GM23338 (cell line): ENCODE data around the gene CEACAM8. TPM values are rescaled to one million over a fixed set of nuclear protein-coding genes. Genes with fewer than 3 reads are reported as not detected.

Experiments used
- ATAC-seq: fragments of 200-7000 bp; cut with Tn5 transposase; 3 replicates; pipeline ENCODE4 v1.9.1; 2020
- DNase-seq: peaks from one replicate; pipeline ENCODE4 v3.0.0-alpha.2; 2015; ENCODE audit warnings: low spot score
- H2AFZ ChIP-seq: fragments of 200-600 bp; sonication (generic); 2 replicates; pipeline ENCODE4 v1.8.0; 2016; ENCODE audit warnings: antibody characterized with exemption, mild to moderate bottlenecking, moderate library complexity
- H3F3A ChIP-seq: fragments of 200-600 bp; sonication (generic); replicated peaks from 2 replicates; pipeline ENCODE4 v1.8.0; 2017; ENCODE audit warnings: antibody characterized with exemption, mixed run types, low read depth
- H3K27ac ChIP-seq: fragments of 200-600 bp; sonication (generic); 2 replicates; pipeline ENCODE4 v1.6.1; 2016; ENCODE audit warnings: low read depth
- H3K27me3 ChIP-seq: fragments of 200-600 bp; sonication (generic); 2 replicates; pipeline ENCODE4 v1.8.0; 2016; ENCODE audit warnings: mild to moderate bottlenecking, mixed run types, moderate library complexity; ENCODE audit not compliant: insufficient read depth
- H3K36me3 ChIP-seq: fragments of 200-600 bp; sonication (generic); 2 replicates; pipeline ENCODE4 v1.8.0; 2016; ENCODE audit warnings: mild to moderate bottlenecking; ENCODE audit not compliant: insufficient read depth
- H3K4me1 ChIP-seq: fragments of 200-600 bp; sonication (generic); 2 replicates; pipeline ENCODE4 v1.8.0; 2016; ENCODE audit warnings: mild to moderate bottlenecking, moderate library complexity; ENCODE audit not compliant: insufficient read depth
- H3K4me2 ChIP-seq: fragments of 200-600 bp; sonication (generic); 2 replicates; pipeline ENCODE4 v1.7.1; 2017; ENCODE audit warnings: mixed run types
- H3K4me3 ChIP-seq: fragments of 200-600 bp; sonication (generic); 2 replicates; pipeline ENCODE4 v1.6.1; 2016; ENCODE audit warnings: mixed run types
- H3K79me2 ChIP-seq: fragments of 200-600 bp; sonication (generic); replicated peaks from 2 replicates; pipeline ENCODE4 v1.8.0; 2017; ENCODE audit warnings: mild to moderate bottlenecking; ENCODE audit not compliant: insufficient read depth
- H3K9me2 ChIP-seq: fragments of 200-600 bp; sonication (generic); 2 replicates; pipeline ENCODE4 v1.8.0; 2017; ENCODE audit not compliant: insufficient read depth
- H4K20me1 ChIP-seq: fragments of 200-600 bp; sonication (generic); replicated peaks from 2 replicates; pipeline ENCODE4 v1.8.0; 2017; ENCODE audit warnings: mild to moderate bottlenecking; ENCODE audit not compliant: insufficient read depth
- H3K27ac Mint-ChIP-seq: 2 replicates; pipeline ENCODE4 v1.8.0; 2020; ENCODE audit warnings: inconsistent platforms, mild to moderate bottlenecking, moderate library complexity, mixed read lengths
- H3K27me3 Mint-ChIP-seq: 3 replicates; pipeline ENCODE4 v1.8.0; 2022; ENCODE audit warnings: low read depth, mild to moderate bottlenecking, moderate library complexity, mixed read lengths, inconsistent platforms; ENCODE audit not compliant: insufficient read depth, poor library complexity
- H3K36me3 Mint-ChIP-seq: 3 replicates; pipeline ENCODE4 v1.8.0; 2021; ENCODE audit warnings: low read depth, mild to moderate bottlenecking, inconsistent platforms, moderate library complexity, mixed read lengths
- H3K4me1 Mint-ChIP-seq: 3 replicates; pipeline ENCODE4 v1.8.0; 2020; ENCODE audit warnings: mild to moderate bottlenecking, inconsistent platforms, mixed read lengths
- H3K4me3 Mint-ChIP-seq: 3 replicates; pipeline ENCODE4 v1.8.0; 2021; ENCODE audit warnings: moderate library complexity, mild to moderate bottlenecking, inconsistent platforms, mixed read lengths
- H3K9me3 Mint-ChIP-seq: 3 replicates; pipeline ENCODE4 v1.8.0; 2020; ENCODE audit warnings: moderate library complexity, mild to moderate bottlenecking, inconsistent platforms, mixed read lengths
- EZH2 ChIP-seq: fragments of 200-600 bp; sonication (generic); IDR thresholded peaks from one replicate; pipeline ENCODE4 v1.8.0; 2017; ENCODE audit warnings: antibody characterized with exemption, mild to moderate bottlenecking, low read depth; ENCODE audit not compliant: unreplicated experiment
- EZH2phosphoT487 ChIP-seq: fragments of 200-600 bp; sonication (generic); IDR thresholded peaks from one replicate; pipeline ENCODE4 v1.8.1; 2018; ENCODE audit warnings: antibody characterized with exemption; ENCODE audit not compliant: unreplicated experiment
- JUNB ChIP-seq: IDR thresholded peaks from one replicate; pipeline ENCODE4 v1.6.1; 2016; ENCODE audit warnings: antibody characterized with exemption; ENCODE audit not compliant: unreplicated experiment
- NANOG ChIP-seq: IDR thresholded peaks from 2 replicates; pipeline ENCODE4 v1.6.1; 2016; ENCODE audit warnings: antibody characterized with exemption, borderline replicate concordance
- POLR2AphosphoS5 ChIP-seq: IDR thresholded peaks from 2 replicates; pipeline ENCODE4 v1.6.1; 2016; ENCODE audit warnings: antibody characterized with exemption, low read depth
- ZNF331 ChIP-seq: fragments of 250-450 bp; sonication (Bioruptor Pico); IDR thresholded peaks from 2 replicates; pipeline ENCODE4 v1.5.0; 2020; ENCODE audit warnings: low read depth, mild to moderate bottlenecking, moderate library complexity
- polyA plus RNA-seq: library from polyadenylated mRNA; unstranded; fragments of >200 nt; fragmentation: Nextera tagmentation; extraction: Ambion mirVana; gene quantifications from 2 replicates; pipeline ENCODE4 v1.2.1, GENCODE V29; 2016
- total RNA-seq: library from RNA; depleted of rRNA; stranded (reverse); fragments of >200 nt; shearing (Covaris generic); gene quantifications from 2 replicates; pipeline ENCODE4 v1.2.3, GENCODE V29; 2014
- TF ChIP-seq, protein P1 (sequence below): IDR thresholded peaks from one replicate; pipeline ENCODE4 v1.6.1; 2018; ENCODE audit warnings: antibody characterized with exemption; ENCODE audit not compliant: unreplicated experiment
- TF ChIP-seq, protein P2 (sequence below), 2 experiments: fragments of 200-600 bp in 1 of 2; sonication (generic) in 1 of 2; conservative IDR thresholded peaks; 2 replicates each; pipeline versions ENCODE4 v1.5.1 to v1.6.1; 2016 to 2017; ENCODE audit warnings: antibody characterized with exemption in 2 of 2, low read depth in 2 of 2, mild to moderate bottlenecking in 2 of 2, moderate library complexity in 1 of 2
- TF ChIP-seq, protein P3 (sequence below): fragments of 250-450 bp; sonication (Bioruptor Pico); IDR thresholded peaks from 2 replicates; pipeline ENCODE4 v1.5.0; 2020; ENCODE audit warnings: mild to moderate bottlenecking, moderate library complexity
- TF ChIP-seq, protein P4 (sequence below): IDR thresholded peaks from 2 replicates; pipeline ENCODE4 v1.6.1; 2016; ENCODE audit warnings: antibody characterized with exemption

CEACAM8 gene
- total and polyA plus RNA-seq, 2 experiments from 2014 or later: not detected

DNA sequence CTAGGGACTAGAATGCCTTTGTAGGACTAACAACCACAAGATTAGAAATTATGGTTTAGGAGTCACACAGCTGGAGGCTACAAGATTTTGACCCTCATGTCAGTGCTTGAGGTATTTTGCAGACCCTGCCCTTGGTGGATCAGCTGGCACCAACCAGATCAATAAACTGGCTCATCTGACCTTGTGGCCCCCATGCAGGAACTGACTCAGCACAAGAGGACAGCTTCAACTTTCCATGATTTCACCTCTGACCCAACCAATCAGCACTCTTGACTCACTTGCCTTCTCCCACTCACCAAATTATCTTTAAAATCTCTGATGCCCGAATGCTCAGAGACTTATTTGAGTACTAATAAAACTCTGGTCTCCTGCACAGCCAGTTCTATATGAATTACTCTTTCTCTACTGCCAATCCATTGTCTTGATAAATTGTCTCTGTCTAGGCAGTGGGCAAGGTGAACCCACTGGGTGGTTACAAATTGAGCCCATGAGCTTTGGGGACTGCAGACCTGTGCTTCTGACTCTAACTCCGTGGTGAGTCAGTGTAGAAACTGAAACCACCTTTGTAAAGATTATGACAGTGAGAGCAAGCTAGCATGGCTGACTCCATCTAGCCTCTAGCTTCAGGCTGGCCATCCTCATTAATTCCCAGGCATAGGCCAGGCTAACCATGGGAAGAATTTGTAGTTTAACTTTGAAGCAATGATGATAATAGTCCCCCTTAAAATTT is 33.9 kb upstream of the CEACAM8 start:
- Histone ChIP-seq H4K20me1 (no peaks in the 10 kb centered on the region), H3K9me2 (no peaks in the 10 kb centered on the region), H3K4me2 (no peak overlapping the region), H3K4me3 (no peak overlapping the region), H3K79me2 (no peaks in the 10 kb centered on the region), H2AFZ (no peak overlapping the region), H3K27me3 (no peaks in the 10 kb centered on the region), H3K4me1 (no peaks in the 10 kb centered on the region), H3K36me3 (no peaks in the 10 kb centered on the region), H3K27ac (no peak overlapping the region), H3F3A (no peaks in the 10 kb centered on the region)
- H3K27ac Mint-ChIP-seq: no peak overlapping the region
- H3K27me3 Mint-ChIP-seq: peaks cover 12% of the 10 kb centered on the region
- no peak for ATAC-seq
- TF ChIP-seq, protein P1, sequence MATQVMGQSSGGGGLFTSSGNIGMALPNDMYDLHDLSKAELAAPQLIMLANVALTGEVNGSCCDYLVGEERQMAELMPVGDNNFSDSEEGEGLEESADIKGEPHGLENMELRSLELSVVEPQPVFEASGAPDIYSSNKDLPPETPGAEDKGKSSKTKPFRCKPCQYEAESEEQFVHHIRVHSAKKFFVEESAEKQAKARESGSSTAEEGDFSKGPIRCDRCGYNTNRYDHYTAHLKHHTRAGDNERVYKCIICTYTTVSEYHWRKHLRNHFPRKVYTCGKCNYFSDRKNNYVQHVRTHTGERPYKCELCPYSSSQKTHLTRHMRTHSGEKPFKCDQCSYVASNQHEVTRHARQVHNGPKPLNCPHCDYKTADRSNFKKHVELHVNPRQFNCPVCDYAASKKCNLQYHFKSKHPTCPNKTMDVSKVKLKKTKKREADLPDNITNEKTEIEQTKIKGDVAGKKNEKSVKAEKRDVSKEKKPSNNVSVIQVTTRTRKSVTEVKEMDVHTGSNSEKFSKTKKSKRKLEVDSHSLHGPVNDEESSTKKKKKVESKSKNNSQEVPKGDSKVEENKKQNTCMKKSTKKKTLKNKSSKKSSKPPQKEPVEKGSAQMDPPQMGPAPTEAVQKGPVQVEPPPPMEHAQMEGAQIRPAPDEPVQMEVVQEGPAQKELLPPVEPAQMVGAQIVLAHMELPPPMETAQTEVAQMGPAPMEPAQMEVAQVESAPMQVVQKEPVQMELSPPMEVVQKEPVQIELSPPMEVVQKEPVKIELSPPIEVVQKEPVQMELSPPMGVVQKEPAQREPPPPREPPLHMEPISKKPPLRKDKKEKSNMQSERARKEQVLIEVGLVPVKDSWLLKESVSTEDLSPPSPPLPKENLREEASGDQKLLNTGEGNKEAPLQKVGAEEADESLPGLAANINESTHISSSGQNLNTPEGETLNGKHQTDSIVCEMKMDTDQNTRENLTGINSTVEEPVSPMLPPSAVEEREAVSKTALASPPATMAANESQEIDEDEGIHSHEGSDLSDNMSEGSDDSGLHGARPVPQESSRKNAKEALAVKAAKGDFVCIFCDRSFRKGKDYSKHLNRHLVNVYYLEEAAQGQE: no peak
- no peak for TF ChIP-seq JUNB
- TF ChIP-seq EZH2phosphoT487: no peak
- TF ChIP-seq POLR2AphosphoS5: no peak
- TF ChIP-seq, protein P2, sequence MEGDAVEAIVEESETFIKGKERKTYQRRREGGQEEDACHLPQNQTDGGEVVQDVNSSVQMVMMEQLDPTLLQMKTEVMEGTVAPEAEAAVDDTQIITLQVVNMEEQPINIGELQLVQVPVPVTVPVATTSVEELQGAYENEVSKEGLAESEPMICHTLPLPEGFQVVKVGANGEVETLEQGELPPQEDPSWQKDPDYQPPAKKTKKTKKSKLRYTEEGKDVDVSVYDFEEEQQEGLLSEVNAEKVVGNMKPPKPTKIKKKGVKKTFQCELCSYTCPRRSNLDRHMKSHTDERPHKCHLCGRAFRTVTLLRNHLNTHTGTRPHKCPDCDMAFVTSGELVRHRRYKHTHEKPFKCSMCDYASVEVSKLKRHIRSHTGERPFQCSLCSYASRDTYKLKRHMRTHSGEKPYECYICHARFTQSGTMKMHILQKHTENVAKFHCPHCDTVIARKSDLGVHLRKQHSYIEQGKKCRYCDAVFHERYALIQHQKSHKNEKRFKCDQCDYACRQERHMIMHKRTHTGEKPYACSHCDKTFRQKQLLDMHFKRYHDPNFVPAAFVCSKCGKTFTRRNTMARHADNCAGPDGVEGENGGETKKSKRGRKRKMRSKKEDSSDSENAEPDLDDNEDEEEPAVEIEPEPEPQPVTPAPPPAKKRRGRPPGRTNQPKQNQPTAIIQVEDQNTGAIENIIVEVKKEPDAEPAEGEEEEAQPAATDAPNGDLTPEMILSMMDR (conservative IDR thresholded peaks at IDR 0.05; ENCODE audit: low read depth in 2 of 2): no peak
- no peak for TF ChIP-seq EZH2
- TF ChIP-seq, protein P3, sequence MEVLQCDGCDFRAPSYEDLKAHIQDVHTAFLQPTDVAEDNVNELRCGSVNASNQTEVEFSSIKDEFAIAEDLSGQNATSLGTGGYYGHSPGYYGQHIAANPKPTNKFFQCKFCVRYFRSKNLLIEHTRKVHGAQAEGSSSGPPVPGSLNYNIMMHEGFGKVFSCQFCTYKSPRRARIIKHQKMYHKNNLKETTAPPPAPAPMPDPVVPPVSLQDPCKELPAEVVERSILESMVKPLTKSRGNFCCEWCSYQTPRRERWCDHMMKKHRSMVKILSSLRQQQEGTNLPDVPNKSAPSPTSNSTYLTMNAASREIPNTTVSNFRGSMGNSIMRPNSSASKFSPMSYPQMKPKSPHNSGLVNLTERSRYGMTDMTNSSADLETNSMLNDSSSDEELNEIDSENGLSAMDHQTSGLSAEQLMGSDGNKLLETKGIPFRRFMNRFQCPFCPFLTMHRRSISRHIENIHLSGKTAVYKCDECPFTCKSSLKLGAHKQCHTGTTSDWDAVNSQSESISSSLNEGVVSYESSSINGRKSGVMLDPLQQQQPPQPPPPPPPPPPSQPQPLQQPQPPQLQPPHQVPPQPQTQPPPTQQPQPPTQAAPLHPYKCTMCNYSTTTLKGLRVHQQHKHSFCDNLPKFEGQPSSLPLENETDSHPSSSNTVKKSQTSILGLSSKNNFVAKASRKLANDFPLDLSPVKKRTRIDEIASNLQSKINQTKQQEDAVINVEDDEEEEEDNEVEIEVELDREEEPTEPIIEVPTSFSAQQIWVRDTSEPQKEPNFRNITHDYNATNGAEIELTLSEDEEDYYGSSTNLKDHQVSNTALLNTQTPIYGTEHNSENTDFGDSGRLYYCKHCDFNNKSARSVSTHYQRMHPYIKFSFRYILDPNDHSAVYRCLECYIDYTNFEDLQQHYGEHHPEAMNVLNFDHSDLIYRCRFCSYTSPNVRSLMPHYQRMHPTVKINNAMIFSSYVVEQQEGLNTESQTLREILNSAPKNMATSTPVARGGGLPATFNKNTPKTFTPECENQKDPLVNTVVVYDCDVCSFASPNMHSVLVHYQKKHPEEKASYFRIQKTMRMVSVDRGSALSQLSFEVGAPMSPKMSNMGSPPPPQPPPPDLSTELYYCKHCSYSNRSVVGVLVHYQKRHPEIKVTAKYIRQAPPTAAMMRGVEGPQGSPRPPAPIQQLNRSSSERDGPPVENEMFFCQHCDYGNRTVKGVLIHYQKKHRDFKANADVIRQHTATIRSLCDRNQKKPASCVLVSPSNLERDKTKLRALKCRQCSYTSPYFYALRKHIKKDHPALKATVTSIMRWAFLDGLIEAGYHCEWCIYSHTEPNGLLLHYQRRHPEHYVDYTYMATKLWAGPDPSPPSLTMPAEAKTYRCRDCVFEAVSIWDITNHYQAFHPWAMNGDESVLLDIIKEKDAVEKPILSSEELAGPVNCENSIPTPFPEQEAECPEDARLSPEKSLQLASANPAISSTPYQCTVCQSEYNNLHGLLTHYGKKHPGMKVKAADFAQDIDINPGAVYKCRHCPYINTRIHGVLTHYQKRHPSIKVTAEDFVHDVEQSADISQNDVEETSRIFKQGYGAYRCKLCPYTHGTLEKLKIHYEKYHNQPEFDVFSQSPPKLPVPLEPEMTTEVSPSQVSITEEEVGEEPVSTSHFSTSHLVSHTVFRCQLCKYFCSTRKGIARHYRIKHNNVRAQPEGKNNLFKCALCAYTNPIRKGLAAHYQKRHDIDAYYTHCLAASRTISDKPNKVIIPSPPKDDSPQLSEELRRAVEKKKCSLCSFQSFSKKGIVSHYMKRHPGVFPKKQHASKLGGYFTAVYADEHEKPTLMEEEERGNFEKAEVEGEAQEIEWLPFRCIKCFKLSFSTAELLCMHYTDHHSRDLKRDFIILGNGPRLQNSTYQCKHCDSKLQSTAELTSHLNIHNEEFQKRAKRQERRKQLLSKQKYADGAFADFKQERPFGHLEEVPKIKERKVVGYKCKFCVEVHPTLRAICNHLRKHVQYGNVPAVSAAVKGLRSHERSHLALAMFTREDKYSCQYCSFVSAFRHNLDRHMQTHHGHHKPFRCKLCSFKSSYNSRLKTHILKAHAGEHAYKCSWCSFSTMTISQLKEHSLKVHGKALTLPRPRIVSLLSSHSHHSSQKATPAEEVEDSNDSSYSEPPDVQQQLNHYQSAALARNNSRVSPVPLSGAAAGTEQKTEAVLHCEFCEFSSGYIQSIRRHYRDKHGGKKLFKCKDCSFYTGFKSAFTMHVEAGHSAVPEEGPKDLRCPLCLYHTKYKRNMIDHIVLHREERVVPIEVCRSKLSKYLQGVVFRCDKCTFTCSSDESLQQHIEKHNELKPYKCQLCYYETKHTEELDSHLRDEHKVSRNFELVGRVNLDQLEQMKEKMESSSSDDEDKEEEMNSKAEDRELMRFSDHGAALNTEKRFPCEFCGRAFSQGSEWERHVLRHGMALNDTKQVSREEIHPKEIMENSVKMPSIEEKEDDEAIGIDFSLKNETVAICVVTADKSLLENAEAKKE: no peak
- no peak for TF ChIP-seq NANOG
- TF ChIP-seq ZNF331 (CRISPR knock-in tag): no peak
- TF ChIP-seq, protein P4, sequence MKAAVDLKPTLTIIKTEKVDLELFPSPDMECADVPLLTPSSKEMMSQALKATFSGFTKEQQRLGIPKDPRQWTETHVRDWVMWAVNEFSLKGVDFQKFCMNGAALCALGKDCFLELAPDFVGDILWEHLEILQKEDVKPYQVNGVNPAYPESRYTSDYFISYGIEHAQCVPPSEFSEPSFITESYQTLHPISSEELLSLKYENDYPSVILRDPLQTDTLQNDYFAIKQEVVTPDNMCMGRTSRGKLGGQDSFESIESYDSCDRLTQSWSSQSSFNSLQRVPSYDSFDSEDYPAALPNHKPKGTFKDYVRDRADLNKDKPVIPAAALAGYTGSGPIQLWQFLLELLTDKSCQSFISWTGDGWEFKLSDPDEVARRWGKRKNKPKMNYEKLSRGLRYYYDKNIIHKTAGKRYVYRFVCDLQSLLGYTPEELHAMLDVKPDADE: no peak
- no peak for DNase-seq
- no peak overlapping the region for H3K4me3 Mint-ChIP-seq
- H3K4me1 Mint-ChIP-seq: no peaks in the 10 kb centered on the region
- H3K9me3 Mint-ChIP-seq: peaks cover 90% of the 10 kb centered on the region
- peaks cover 19% of the 10 kb centered on the region for H3K36me3 Mint-ChIP-seq
